Erythroblast (primary cell): ENCODE measurements around the gene OR10X1.

Experiments
- GATA1 ChIP-seq: IDR thresholded peaks from 2 replicates; pipeline ENCODE4 v1.6.1; 2011; ENCODE audit warnings: low read depth, mild to moderate bottlenecking, control low read depth, low read length, moderate library complexity
- POLR2A ChIP-seq: IDR thresholded peaks from 2 replicates; pipeline ENCODE4 v1.6.1; 2011; ENCODE audit warnings: mild to moderate bottlenecking, low read length

DNA sequence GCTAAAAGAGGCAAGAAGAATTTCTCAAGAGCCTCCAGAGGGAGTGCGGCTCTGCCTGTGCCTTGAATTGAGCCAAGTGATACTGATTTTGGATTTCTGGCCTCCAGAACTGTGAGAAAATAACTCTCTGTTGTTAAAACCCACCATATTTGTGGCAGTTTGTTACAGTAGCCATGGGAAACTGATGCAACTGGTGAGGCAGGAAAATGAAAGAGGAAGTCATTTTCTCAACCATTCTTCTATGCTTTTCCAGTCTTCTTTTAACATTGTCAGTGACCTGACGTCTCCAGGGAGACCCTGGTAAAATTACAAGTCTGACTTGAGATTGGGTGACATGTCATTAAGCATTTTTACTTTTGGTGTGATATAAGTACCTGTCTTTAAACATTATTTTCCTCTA, 15.1 kb downstream of the OR10X1 start:
- TF ChIP-seq POLR2A (no peak), GATA1 (no peak)
